Loucy (cell line): ENCODE measurements around the gene CCDC61.

Source experiments
- EZH2phosphoT487 ChIP-seq: fragments of 200-600 bp; IDR thresholded peaks from 2 replicates; pipeline ENCODE4 v1.6.1; 2018; ENCODE audit warnings: antibody characterized with exemption, mild to moderate bottlenecking, moderate library complexity, borderline replicate concordance
- TF ChIP-seq, protein P1 (sequence below): fragments of 200-600 bp; sonication (generic); conservative IDR thresholded peaks from 2 replicates; pipeline ENCODE4 v1.5.1; 2014; ENCODE audit warnings: mild to moderate bottlenecking, antibody characterized with exemption, low read length

DNA sequence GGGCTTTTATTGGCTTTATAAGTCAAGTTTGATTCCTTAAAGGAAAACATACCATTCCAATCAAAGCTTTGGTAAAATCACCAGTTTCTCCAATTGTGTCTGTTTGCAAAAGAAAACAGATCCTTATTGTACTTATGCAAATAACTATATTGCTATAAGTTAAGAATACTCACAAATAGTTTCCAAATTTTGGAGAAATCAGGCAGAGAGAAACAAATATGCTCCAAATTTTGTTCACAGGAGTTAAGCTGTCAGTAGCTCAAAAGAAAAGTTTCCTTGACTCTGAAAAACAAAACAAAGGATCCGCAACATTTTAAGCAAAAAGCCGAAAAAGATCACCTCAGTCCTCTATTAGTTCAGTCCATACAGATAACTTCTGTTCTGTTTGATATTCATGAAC, 64.7 kb downstream of the CCDC61 start:
- TF ChIP-seq, protein P1, sequence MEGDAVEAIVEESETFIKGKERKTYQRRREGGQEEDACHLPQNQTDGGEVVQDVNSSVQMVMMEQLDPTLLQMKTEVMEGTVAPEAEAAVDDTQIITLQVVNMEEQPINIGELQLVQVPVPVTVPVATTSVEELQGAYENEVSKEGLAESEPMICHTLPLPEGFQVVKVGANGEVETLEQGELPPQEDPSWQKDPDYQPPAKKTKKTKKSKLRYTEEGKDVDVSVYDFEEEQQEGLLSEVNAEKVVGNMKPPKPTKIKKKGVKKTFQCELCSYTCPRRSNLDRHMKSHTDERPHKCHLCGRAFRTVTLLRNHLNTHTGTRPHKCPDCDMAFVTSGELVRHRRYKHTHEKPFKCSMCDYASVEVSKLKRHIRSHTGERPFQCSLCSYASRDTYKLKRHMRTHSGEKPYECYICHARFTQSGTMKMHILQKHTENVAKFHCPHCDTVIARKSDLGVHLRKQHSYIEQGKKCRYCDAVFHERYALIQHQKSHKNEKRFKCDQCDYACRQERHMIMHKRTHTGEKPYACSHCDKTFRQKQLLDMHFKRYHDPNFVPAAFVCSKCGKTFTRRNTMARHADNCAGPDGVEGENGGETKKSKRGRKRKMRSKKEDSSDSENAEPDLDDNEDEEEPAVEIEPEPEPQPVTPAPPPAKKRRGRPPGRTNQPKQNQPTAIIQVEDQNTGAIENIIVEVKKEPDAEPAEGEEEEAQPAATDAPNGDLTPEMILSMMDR: no peak
- no peak for TF ChIP-seq EZH2phosphoT487
